Uterine smooth muscle cell (primary cell): Measurements from ENCODE around the gene DIPK2A. TPM values are rescaled to one million over a fixed set of nuclear protein-coding genes. Genes with fewer than 3 reads are reported as not detected.

ENCODE experiments used
- total RNA-seq: library from RNA; depleted of rRNA; stranded (reverse); fragments of >200 nt; gene quantifications from 2 replicates; pipeline ENCODE4 v1.2.3, GENCODE V29; 2014

The DIPK2A gene
- total RNA-seq: 67.9 and 82.8 TPM in 2 replicates

DNA sequence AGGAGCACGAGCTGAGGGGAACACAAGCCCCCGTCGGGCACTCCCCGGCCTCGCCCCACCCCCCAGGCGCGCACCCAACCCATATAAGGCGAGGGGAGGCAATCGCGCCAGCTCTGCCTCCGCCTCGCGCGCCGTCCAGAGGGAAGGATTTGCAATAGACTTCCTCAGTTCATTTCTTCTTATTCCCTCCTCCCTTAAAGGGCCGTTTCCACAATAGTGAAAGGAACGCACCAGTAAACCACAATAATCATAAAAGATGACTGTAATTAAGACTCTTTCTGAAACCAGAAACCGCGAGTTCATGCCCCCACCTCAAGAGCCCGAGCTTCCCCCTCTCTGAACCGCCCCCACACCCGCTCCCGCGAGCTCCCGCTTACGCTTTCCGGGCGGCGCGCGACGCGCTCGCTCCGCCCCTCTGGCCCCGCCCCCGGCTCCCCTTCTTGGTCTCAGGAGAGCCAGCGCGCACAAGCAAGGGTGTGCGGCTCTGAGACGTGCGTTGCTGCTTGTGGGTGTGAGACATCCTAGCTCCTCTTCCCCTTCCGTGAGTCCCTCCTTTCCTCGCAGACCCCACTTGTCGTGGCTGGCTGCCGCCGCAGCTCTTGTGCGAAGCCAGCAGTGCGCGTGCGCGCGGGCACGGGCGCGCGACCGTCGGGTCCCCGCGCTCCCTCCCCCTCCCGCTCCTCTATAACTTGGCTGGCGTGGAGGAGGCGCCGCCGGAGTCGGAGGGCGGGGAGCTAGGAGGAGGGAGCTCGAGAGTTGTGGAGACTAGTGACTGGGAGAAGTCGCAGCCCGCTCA, at the start of gene DIPK2A:
Gene DIPK2A, plus strand, starts transcription at position 465 of the 796 bp plus-strand sequence. CDS start 510 bp downstream, outside the sequence.

Other genes with a start within 250 kb of the DIPK2A start
- gene SLC9A9, start 123.4 kb upstream of the DIPK2A start, total RNA-seq: 8.0 and 8.9 TPM in 2 replicates